ENCODE measurements around the gene PABPC1L. TPM values are rescaled to one million over a fixed set of nuclear protein-coding genes. Genes with fewer than 3 reads are reported as not detected.

PABPC1L gene
- total RNA-seq, 6 experiments from 2014 or later: 8.7 to 40.2 (median 27.7) TPM

- Histone ChIP-seq H3K27ac (no peak overlapping the region), H3K36me3 (no peaks in the 10 kb centered on the region), H3K4me3 (no peak overlapping the region), H3K4me1 (no peaks in the 10 kb centered on the region), H3K9me3 (no peaks in the 10 kb centered on the region), H3K27me3 (no peaks in the 10 kb centered on the region)
- no CpG with 5 or more reads among the region's 14 CpGs for WGBS (ENCODE audit: insufficient coverage, low coverage, low lambda C conversion rate, missing lambda C conversion rate)
- intact Hi-C loops (cut with DNase I): no loop called here
- ATAC-seq: no peak
- DNase-seq: no peak
- no peak for TF ChIP-seq POLR2A (IDR thresholded peaks at IDR 0.05)
- no peak for TF ChIP-seq CTCF (IDR thresholded peaks at IDR 0.05)
Observed at GRCh38 chr20:44921447-44921846, 11.6 kb downstream of the PABPC1L start.

GRCh38 chr20:44924541-44924940 lies 14.7 kb downstream of the PABPC1L start:
- no peak overlapping the region for H3K4me3 ChIP-seq
- no peak overlapping the region for H3K27ac ChIP-seq
- ATAC-seq (no peak), DNase-seq (no peak)
- no peaks in the 10 kb centered on the region for H3K36me3 ChIP-seq
- 82% methylated on average over 4 of the region's 4 CpGs for WGBS (ENCODE audit: insufficient coverage, low coverage, low lambda C conversion rate, missing lambda C conversion rate)
- intact Hi-C loops (cut with DNase I): no loop called here
- no peaks in the 10 kb centered on the region for H3K27me3 ChIP-seq
- H3K4me1 ChIP-seq: no peaks in the 10 kb centered on the region
- TF ChIP-seq POLR2A (IDR thresholded peaks at IDR 0.05): no peak
- TF ChIP-seq CTCF (IDR thresholded peaks at IDR 0.05): no peak
- H3K9me3 ChIP-seq: no peaks in the 10 kb centered on the region

- Histone ChIP-seq H3K9me3 (no peaks in the 10 kb centered on the region), H3K4me1 (no peaks in the 10 kb centered on the region), H3K36me3 (peaks cover 0 to 3% (median under 1%) of the 10 kb centered on the region in 4 donors), H3K27ac (no peak overlapping the region), H3K4me3 (no peak overlapping the region), H3K27me3 (no peaks in the 10 kb centered on the region)
- no peak for TF ChIP-seq CTCF (IDR thresholded peaks at IDR 0.05)
- no peak for TF ChIP-seq POLR2A (IDR thresholded peaks at IDR 0.05)
- no peak for DNase-seq
- 77% methylated on average over 3 of the region's 3 CpGs for WGBS (ENCODE audit: insufficient coverage, low coverage, low lambda C conversion rate, missing lambda C conversion rate)
- intact Hi-C loops (cut with DNase I): no loop called here
- ATAC-seq: no peak
Observed at GRCh38 chr20:44928595-44928994, 18.7 kb downstream of the PABPC1L start.

GRCh38 chr20:44930517-44931168 lies 20.8 kb downstream of the PABPC1L start:
- H3K9me3 ChIP-seq: no peaks in the 10 kb centered on the region
- H3K36me3 ChIP-seq: peaks cover 0 to 3% (median under 1%) of the 10 kb centered on the region in 4 donors
- no peak overlapping the region for H3K27ac ChIP-seq
- no peaks in the 10 kb centered on the region for H3K27me3 ChIP-seq
- H3K4me3 ChIP-seq: no peak overlapping the region
- intact Hi-C loops (cut with DNase I): no loop called here
- no peaks in the 10 kb centered on the region for H3K4me1 ChIP-seq
- TF ChIP-seq POLR2A (IDR thresholded peaks at IDR 0.05) (no peak), CTCF (IDR thresholded peaks at IDR 0.05) (no peak)
- DNase-seq: no peak
- ATAC-seq: no peak
- 86% methylated on average over 5 of the region's 18 CpGs for WGBS (ENCODE audit: insufficient coverage, low coverage, low lambda C conversion rate, missing lambda C conversion rate)
